H1 (cell line): Measurements from ENCODE around the gene DMWD. TPM values are rescaled to one million over a fixed set of nuclear protein-coding genes. Genes with fewer than 3 reads are reported as not detected.

Source experiments
- BACH1 ChIP-seq: IDR thresholded peaks from 2 replicates; pipeline ENCODE4 v1.6.1; 2012; ENCODE audit warnings: low read length, improper control_type of control experiment
- CBX5 ChIP-seq: fragments of 300-800, 300-1000 bp; sonication (generic); IDR thresholded peaks from 2 replicates; pipeline ENCODE4 v1.7.1; 2016; ENCODE audit warnings: antibody characterized with exemption, low read length, low read depth
- CEBPB ChIP-seq: IDR thresholded peaks from 2 replicates; pipeline ENCODE4 v1.6.1; 2012; ENCODE audit warnings: low read depth, low read length
- CHD1 ChIP-seq: IDR thresholded peaks from 2 replicates; pipeline ENCODE4 v1.6.1; 2012; ENCODE audit warnings: low read depth, low read length, improper control_type of control experiment
- CHD7 ChIP-seq: fragments of 300-600 bp; sonication (generic); IDR thresholded peaks from 2 replicates; pipeline ENCODE4 v1.7.1; 2012; ENCODE audit warnings: low read length, moderate library complexity, mild to moderate bottlenecking, inconsistent platforms; ENCODE audit not compliant: insufficient replicate concordance
- KDM4A ChIP-seq: IDR thresholded peaks from one replicate; pipeline ENCODE4 v1.7.1; 2012; ENCODE audit warnings: low read depth, mild to moderate bottlenecking, moderate library complexity, low read length, inconsistent platforms; ENCODE audit not compliant: severe bottlenecking
- KDM5A ChIP-seq: fragments of 200-600 bp; IDR thresholded peaks from 2 replicates; pipeline ENCODE4 v1.7.1; 2012; ENCODE audit warnings: mild to moderate bottlenecking, low read length, inconsistent platforms, mixed read lengths
- POLR2A ChIP-seq, 2 experiments: IDR thresholded peaks; 1 replicate in 1 of 2; 2 replicates in 1 of 2; pipeline ENCODE4 v1.6.1; 2011; ENCODE audit warnings: low read depth in 2 of 2, low read length in 2 of 2, mild to moderate bottlenecking in 2 of 2; ENCODE audit errors: control extremely low read depth in 1 of 2
- RAD21 ChIP-seq, 2 experiments: IDR thresholded peaks in 1 of 2; conservative IDR thresholded peaks in 1 of 2; 2 replicates each; pipeline ENCODE4 v1.6.1; 2011; ENCODE audit warnings: low read depth in 2 of 2, low read length in 2 of 2, improper control_type of control experiment in 1 of 2, inconsistent platforms in 1 of 2, mild to moderate bottlenecking in 1 of 2, moderate library complexity in 1 of 2
- RNF2 ChIP-seq: fragments of 200-900, 300-1000 bp; sonication (generic); IDR thresholded peaks from 2 replicates; pipeline ENCODE4 v1.7.1; 2016; ENCODE audit warnings: borderline replicate concordance, low read depth, mild to moderate bottlenecking, antibody characterized with exemption, low read length; ENCODE audit not compliant: poor library complexity, severe bottlenecking; ENCODE audit errors: missing control alignments
- RXRA ChIP-seq: IDR thresholded peaks from 2 replicates; pipeline ENCODE4 v1.6.1; 2011; ENCODE audit warnings: low read depth, mild to moderate bottlenecking, low read length, moderate library complexity; ENCODE audit not compliant: insufficient read depth
- SIRT6 ChIP-seq: IDR thresholded peaks from one replicate; pipeline ENCODE4 v1.7.1; 2012; ENCODE audit warnings: low read length, inconsistent platforms
- TEAD4 ChIP-seq: IDR thresholded peaks from 2 replicates; pipeline ENCODE4 v1.6.1; 2012; ENCODE audit warnings: low read depth, low read length, inconsistent platforms, mixed read lengths
- polyA plus RNA-seq, 7 experiments: library from polyadenylated mRNA; depleted of rRNA in 3 of 7; stranded (reverse) in 5 of 7; unstranded in 2 of 7; fragments of >200 nt in 5 of 7; fragments of 200-250 nt in 2 of 7; gene quantifications; 1 replicate in 5 of 7; 2 replicates in 1 of 7; 4 replicates in 1 of 7; pipeline versions ENCODE4 v1.2.1 to v1.2.3, GENCODE V29; 2011 to 2013; ENCODE audit warnings: missing spikeins in 2 of 7, mixed read lengths in 2 of 7
- total RNA-seq: library from RNA; stranded (reverse); fragmentation: NEBNext Ultra II Directional; extraction: Animal tissue kit (Norgen Biotek cat#: 25700); gene quantifications from 2 replicates; pipeline ENCODE4 v1.2.1, GENCODE V29; 2021

The DMWD gene
- total and polyA plus RNA-seq, 2 of the 8 experiments (the other 6 are each of a cell fraction or from before 2014, with no cell fraction given) = 13.6 to 41.0 TPM

GRCh38 chr19:45821570-45821969 is 28.9 kb upstream of the DMWD start (continued):
- no peak for TF ChIP-seq CHD7
- no peak for TF ChIP-seq RNF2
- TF ChIP-seq RXRA = no peak
- no peak for TF ChIP-seq SIRT6
- no peak for TF ChIP-seq CEBPB
- no peak for TF ChIP-seq KDM4A
- TF ChIP-seq POLR2A (IDR thresholded peaks at IDR 0.05; ENCODE audit: control extremely low read depth in 1 of 2, low read depth in 2 of 2, low read length in 2 of 2) = no peak
- no peak for TF ChIP-seq CHD1
- no peak for TF ChIP-seq TEAD4
- no peak for TF ChIP-seq BACH1
- no peak for TF ChIP-seq CBX5
- no peak for TF ChIP-seq KDM5A
- no peak for TF ChIP-seq RAD21 (IDR thresholded peaks at IDR 0.05 in 1 of 2, conservative IDR thresholded peaks at IDR 0.05 in 1 of 2; ENCODE audit: low read depth in 2 of 2, low read length in 2 of 2)
